Measurements from ENCODE around the gene MRS2. TPM values are rescaled to one million over a fixed set of nuclear protein-coding genes. Genes with fewer than 3 reads are reported as not detected.

The MRS2 gene
- total RNA-seq, 1 experiment from 2014 or later, result 49.7 TPM

GRCh38 chr6:24453921-24454320 lies 51.2 kb downstream of the MRS2 start:
- no peak overlapping the region for H2AFZ ChIP-seq
- H3K4me1 ChIP-seq (replicated peaks; ENCODE audit: insufficient read depth), result peaks cover 33% of the 10 kb centered on the region
- H3K27ac ChIP-seq, result no peak overlapping the region
- H4K20me1 ChIP-seq (ENCODE audit: insufficient read depth), result no peaks in the 10 kb centered on the region
- no peak for TF ChIP-seq EZH2 (IDR thresholded peaks at IDR 0.05; ENCODE audit: low read depth)
- no peaks in the 10 kb centered on the region for H3K9me3 ChIP-seq (ENCODE audit: insufficient read depth, low read depth)
- no peaks in the 10 kb centered on the region for H3K27me3 ChIP-seq (ENCODE audit: insufficient read depth, low read depth)
- POLR2A ChIA-PET (ENCODE audit: unreplicated experiment), result no interaction called here
- intact Hi-C loops (cut with micrococcal nuclease; ENCODE audit: unreplicated experiment), result no loop called here
- BruUV-seq (replicated peaks), result no TSS peak
- no peak for DNase-seq
- H3K79me2 ChIP-seq (ENCODE audit: low read depth), result no peaks in the 10 kb centered on the region
- no peak overlapping the region for H3K4me2 ChIP-seq
- H3K9me2 ChIP-seq (ENCODE audit: insufficient read depth), result no peaks in the 10 kb centered on the region
- no peaks in the 10 kb centered on the region for H3K36me3 ChIP-seq (ENCODE audit: low read depth)
- CTCF ChIA-PET, result interaction anchor here (0.6 kb wide), 1 partner anchor 92 kb away, joined by 4 read pairs; no protein-coding TSS in a partner anchor
- H3K4me3 ChIP-seq, result no peak overlapping the region
- peaks cover 17% of the 10 kb centered on the region; the same call in 1 of the 2 replicates for H3F3A ChIP-seq (ENCODE audit: insufficient read depth, low read depth)

GRCh38 chr6:24454452-24454851 lies 51.7 kb downstream of the MRS2 start:
- Histone ChIP-seq H3K9me2 (ENCODE audit: insufficient read depth) (no peaks in the 10 kb centered on the region), H4K20me1 (ENCODE audit: insufficient read depth) (no peaks in the 10 kb centered on the region), H3K9me3 (ENCODE audit: insufficient read depth, low read depth) (no peaks in the 10 kb centered on the region), H3K4me3 (no peak overlapping the region), H3K27me3 (ENCODE audit: insufficient read depth, low read depth) (no peaks in the 10 kb centered on the region), H3F3A (ENCODE audit: insufficient read depth, low read depth) (peaks cover 17% of the 10 kb centered on the region; the same call in 1 of the 2 replicates), H3K4me1 (replicated peaks; ENCODE audit: insufficient read depth) (peaks cover 31% of the 10 kb centered on the region), H3K4me2 (no peak overlapping the region), H2AFZ (no peak overlapping the region), H3K79me2 (ENCODE audit: low read depth) (no peaks in the 10 kb centered on the region), H3K27ac (no peak overlapping the region), H3K36me3 (ENCODE audit: low read depth) (no peaks in the 10 kb centered on the region)
- no peak for DNase-seq
- ChIA-PET POLR2A (ENCODE audit: unreplicated experiment) (no interaction called here), CTCF (no interaction called here)
- BruUV-seq (replicated peaks), result no TSS peak
- TF ChIP-seq EZH2 (IDR thresholded peaks at IDR 0.05; ENCODE audit: low read depth), result no peak
- TF ChIP-seq CTCF (conservative IDR thresholded peaks at IDR 0.05), result no peak
- intact Hi-C loops (cut with micrococcal nuclease; ENCODE audit: unreplicated experiment), result no loop called here

- ChIA-PET CTCF (no interaction called here), POLR2A (ENCODE audit: unreplicated experiment) (no interaction called here)
- DNase-seq, result no peak
- H2AFZ ChIP-seq, result no peak overlapping the region
- TF ChIP-seq EZH2 (IDR thresholded peaks at IDR 0.05; ENCODE audit: low read depth) (no peak), CTCF (conservative IDR thresholded peaks at IDR 0.05) (no peak)
- H3K4me2 ChIP-seq, result no peak overlapping the region
- intact Hi-C loops (cut with micrococcal nuclease; ENCODE audit: unreplicated experiment), result no loop called here
- H3F3A ChIP-seq (ENCODE audit: insufficient read depth, low read depth), result peaks cover 17% of the 10 kb centered on the region; the same call in 1 of the 2 replicates
- no peaks in the 10 kb centered on the region for H3K27me3 ChIP-seq (ENCODE audit: insufficient read depth, low read depth)
- H3K27ac ChIP-seq, result no peak overlapping the region
- H3K79me2 ChIP-seq (ENCODE audit: low read depth), result no peaks in the 10 kb centered on the region
- no peaks in the 10 kb centered on the region for H4K20me1 ChIP-seq (ENCODE audit: insufficient read depth)
- H3K36me3 ChIP-seq (ENCODE audit: low read depth), result no peaks in the 10 kb centered on the region
- BruUV-seq (replicated peaks), result no TSS peak
- H3K9me2 ChIP-seq (ENCODE audit: insufficient read depth), result no peaks in the 10 kb centered on the region
- no peak overlapping the region for H3K4me3 ChIP-seq
- no peaks in the 10 kb centered on the region for H3K9me3 ChIP-seq (ENCODE audit: insufficient read depth, low read depth)
- peaks cover 29% of the 10 kb centered on the region for H3K4me1 ChIP-seq (replicated peaks; ENCODE audit: insufficient read depth)
Observed at GRCh38 chr6:24455061-24455460, 52.3 kb downstream of the MRS2 start.

- POLR2A ChIA-PET (ENCODE audit: unreplicated experiment), result no interaction called here
- no peaks in the 10 kb centered on the region for H3K36me3 ChIP-seq (ENCODE audit: low read depth)
- no peak overlapping the region for H2AFZ ChIP-seq
- no peaks in the 10 kb centered on the region for H3F3A ChIP-seq (ENCODE audit: insufficient read depth, low read depth)
- intact Hi-C loops (cut with micrococcal nuclease; ENCODE audit: unreplicated experiment), result no loop called here
- no peak overlapping the region for H3K4me3 ChIP-seq
- no peaks in the 10 kb centered on the region for H3K79me2 ChIP-seq (ENCODE audit: low read depth)
- peaks cover 11% of the 10 kb centered on the region for H3K4me1 ChIP-seq (replicated peaks; ENCODE audit: insufficient read depth)
- CTCF ChIA-PET, result no interaction called here
- no peak overlapping the region for H3K4me2 ChIP-seq
- no peaks in the 10 kb centered on the region for H3K9me2 ChIP-seq (ENCODE audit: insufficient read depth)
- BruUV-seq (replicated peaks), result no TSS peak
- no peaks in the 10 kb centered on the region for H3K27me3 ChIP-seq (ENCODE audit: insufficient read depth, low read depth)
- no peaks in the 10 kb centered on the region for H3K9me3 ChIP-seq (ENCODE audit: insufficient read depth, low read depth)
- H4K20me1 ChIP-seq (ENCODE audit: insufficient read depth), result no peaks in the 10 kb centered on the region
- TF ChIP-seq CTCF (conservative IDR thresholded peaks at IDR 0.05) (no peak), EZH2 (IDR thresholded peaks at IDR 0.05; ENCODE audit: low read depth) (no peak)
- H3K27ac ChIP-seq, result no peak overlapping the region
- no peak for DNase-seq
Observed at GRCh38 chr6:24458134-24458533, 55.4 kb downstream of the MRS2 start.
